ENCODE measurements around the gene NCKAP5.

- TF ChIP-seq CTCF (IDR thresholded peaks at IDR 0.05; ENCODE audit: insufficient read depth, low read depth, low read length) = no peak
- TF ChIP-seq EZH2 (IDR thresholded peaks at IDR 0.05; ENCODE audit: insufficient read depth, low read length) = no peak
Observed at GRCh38 chr2:132815516-132815915, 752.7 kb downstream of the NCKAP5 start.
